ENCODE data around the gene ENTPD7. TPM values are rescaled to one million over a fixed set of nuclear protein-coding genes. Genes with fewer than 3 reads are reported as not detected.

ENTPD7 gene
- total RNA-seq, result 10.4 and 13.2 TPM in 2 replicates

GRCh38 chr10:99659031-99659867, at the start of gene ENTPD7:
Gene ENTPD7, plus strand, starts transcription at chr10:99659509. Its CDS starts 448 bp downstream, at chr10:99659957.

DNA sequence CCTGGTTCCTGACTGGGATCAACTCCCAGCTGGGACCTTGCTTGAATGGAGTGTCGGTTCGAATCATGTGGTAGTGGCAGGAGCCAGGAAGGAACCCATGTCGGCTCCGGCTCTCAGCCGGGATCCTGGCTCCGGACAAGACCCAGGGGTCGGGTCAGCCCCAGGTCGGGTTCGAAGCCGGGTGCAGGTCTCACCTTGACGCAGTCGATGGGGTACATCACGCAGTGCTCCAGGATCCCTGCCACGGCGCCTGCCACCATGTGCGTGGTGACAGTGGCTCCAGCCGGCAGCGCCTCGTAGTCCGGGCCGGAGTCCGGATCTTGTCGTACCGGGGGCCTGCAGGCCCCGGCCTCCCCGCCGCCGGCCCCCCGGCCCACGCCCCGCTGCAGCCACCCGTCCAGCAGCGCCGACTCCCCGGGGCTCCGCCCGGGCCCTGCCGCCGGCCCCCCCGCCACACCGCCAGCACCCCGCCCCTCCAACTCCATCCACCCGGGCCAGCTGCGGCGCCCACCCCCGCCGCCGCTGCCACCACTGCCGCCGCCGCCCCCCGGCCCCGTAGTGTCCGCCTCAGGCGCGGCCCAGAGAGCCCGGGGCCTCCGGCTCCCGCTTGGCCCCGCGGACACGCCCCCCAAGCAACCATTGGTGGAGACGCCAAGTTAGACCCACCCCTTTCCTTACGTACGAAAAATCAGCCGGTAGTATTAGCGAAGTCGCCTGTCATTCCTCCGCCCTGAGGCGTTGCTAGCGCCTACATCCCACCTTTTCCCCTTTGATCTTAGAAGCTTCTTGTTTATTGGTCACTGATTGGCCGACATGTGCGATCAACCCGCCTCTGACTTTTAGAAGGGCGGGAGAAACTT, 39.2 kb upstream of the ENTPD7 start, which contains the start of gene SLC25A28:
Gene SLC25A28, minus strand, starts transcription at position 589 of the 860 bp plus-strand sequence. Its CDS starts 104 bp downstream, at position 485.

GRCh38 chr10:99732033-99732842, 72.9 kb downstream of the ENTPD7 start, which contains the start of the genes COX15 and CUTC:
Gene COX15, minus strand, starts transcription at chr10:99732127. Its CDS starts 78 bp downstream, at chr10:99732049.
Gene CUTC, plus strand, starts transcription at chr10:99732234. Its CDS starts 115 bp downstream, at chr10:99732349.

Other genes with a start within 250 kb of the ENTPD7 start
- 20.0 and 21.7 TPM in 2 replicates for gene GOT1, start 228.9 kb upstream of the ENTPD7 start, total RNA-seq
- not detected in 2 replicates for gene NKX2-3, start 126.6 kb upstream of the ENTPD7 start, total RNA-seq
- gene SLC25A28, start 39.1 kb upstream of the ENTPD7 start, total RNA-seq, result 15.9 and 17.0 TPM in 2 replicates
- gene COX15, start 72.6 kb downstream of the ENTPD7 start, total RNA-seq, result 31.2 and 32.8 TPM in 2 replicates
- 12.2 and 14.7 TPM in 2 replicates for gene CUTC, start 72.7 kb downstream of the ENTPD7 start, total RNA-seq
- gene ABCC2, start 123.1 kb downstream of the ENTPD7 start, total RNA-seq, result 0.13 and 0.25 TPM in 2 replicates